Adrenal gland (tissue), 5 donors: Measurements from ENCODE around the gene BRAT1.

ENCODE experiments used
- CTCF ChIP-seq, 6 experiments: fragments of 450-650 bp in 4 of 6; fragments of 200-600 bp in 2 of 6; sonication (generic) in 1 of 6; IDR thresholded peaks; 1 replicate in 5 of 6; 2 replicates in 1 of 6; pipeline versions ENCODE4 v1.5.1 to v1.8.0; 2016 to 2021; ENCODE audit warnings: antibody characterized with exemption in 6 of 6, mild to moderate bottlenecking in 2 of 6, moderate library complexity in 1 of 6
- POLR2A ChIP-seq, 2 donors: fragments of 450-650 bp; IDR thresholded peaks; one replicate each; pipeline ENCODE4 v1.6.1; 2017; ENCODE audit warnings: antibody characterized with exemption in 2 of 2, mild to moderate bottlenecking in 2 of 2, moderate library complexity in 1 of 2
- donor health status: DM: no; HTN: no; CAD: no.

- no peak for TF ChIP-seq CTCF (IDR thresholded peaks at IDR 0.05)
- TF ChIP-seq POLR2A (IDR thresholded peaks at IDR 0.05), result no peak
Measured at GRCh38 chr7:2517678-2518507, 37.4 kb downstream of the BRAT1 start.
